K562 (cell line): ENCODE measurements around the gene MSANTD1.

Experiments
- ARID2 ChIP-seq: fragments of 450-650 bp; IDR thresholded peaks from 2 replicates; pipeline ENCODE4 v1.6.1; 2017; ENCODE audit warnings: antibody characterized with exemption, mild to moderate bottlenecking
- CEBPB ChIP-seq: fragments of 450-650 bp; IDR thresholded peaks from 2 replicates; pipeline ENCODE4 v1.6.1; 2016; ENCODE audit warnings: missing genetic modification characterization, missing compliant biosample characterization
- FOXP1 ChIP-seq: sonication (generic); formaldehyde crosslinking; IDR thresholded peaks from 2 replicates; pipeline ENCODE4 v1.8.0; 2022; ENCODE audit warnings: mild to moderate bottlenecking, missing genetic modification reagents
- HDGF ChIP-seq: fragments of 450-650 bp; IDR thresholded peaks from 2 replicates; pipeline ENCODE4 v1.6.1; 2016
- HEY1 ChIP-seq: fragments of 250-450 bp; sonication (Bioruptor Pico); IDR thresholded peaks from 2 replicates; pipeline ENCODE4 v1.5.0; 2020; ENCODE audit warnings: mild to moderate bottlenecking, moderate library complexity, borderline replicate concordance
- MBD2 ChIP-seq: sonication (generic); IDR thresholded peaks from 2 replicates; pipeline ENCODE4 v1.6.1; 2016; ENCODE audit warnings: low read depth, borderline replicate concordance
- MYNN ChIP-seq, 2 experiments: sonication (generic); formaldehyde crosslinking in 1 of 2; IDR thresholded peaks; 2 replicates each; pipeline versions ENCODE4 v1.5.0 to v1.6.1; 2016 to 2020; ENCODE audit warnings: antibody characterized with exemption in 1 of 2, missing genetic modification reagents in 1 of 2
- SIN3B ChIP-seq: fragments of 450-650 bp; IDR thresholded peaks from 2 replicates; pipeline ENCODE4 v1.6.1; 2017; ENCODE audit warnings: low read depth, mild to moderate bottlenecking, moderate library complexity
- TAF7 ChIP-seq: fragments of 450-650 bp; IDR thresholded peaks from 2 replicates; pipeline ENCODE4 v1.6.1; 2016; ENCODE audit warnings: missing genetic modification characterization, missing compliant biosample characterization
- TF ChIP-seq, protein P1 (sequence below), 3 experiments: IDR thresholded peaks in 2 of 3; conservative IDR thresholded peaks in 1 of 3; 2 replicates each; pipeline ENCODE4 v1.5.1; 2011 to 2012; ENCODE audit warnings: low read length in 3 of 3, mild to moderate bottlenecking in 3 of 3, control low read depth in 2 of 3, improper control_type of control experiment in 1 of 3, inconsistent platforms in 1 of 3, low read depth in 1 of 3, mixed read lengths in 1 of 3, moderate library complexity in 1 of 3; ENCODE audit not compliant: insufficient read depth in 2 of 3
- TF ChIP-seq, protein P2 (sequence below): fragments of 250-450 bp; sonication (Bioruptor Pico); IDR thresholded peaks from 2 replicates; pipeline ENCODE4 v1.5.0; 2020; ENCODE audit warnings: mild to moderate bottlenecking, borderline replicate concordance
- TF ChIP-seq, protein P3 (sequence below): sonication (generic); formaldehyde crosslinking; IDR thresholded peaks from 2 replicates; pipeline ENCODE4 v1.9.0; 2022; ENCODE audit warnings: mild to moderate bottlenecking, missing genetic modification reagents
- TF ChIP-seq, protein P4 (sequence below): fragments of 250-450 bp; sonication (Bioruptor Pico); IDR thresholded peaks from 2 replicates; pipeline ENCODE4 v1.8.0; 2022; ENCODE audit warnings: moderate library complexity, mild to moderate bottlenecking, inconsistent platforms

DNA sequence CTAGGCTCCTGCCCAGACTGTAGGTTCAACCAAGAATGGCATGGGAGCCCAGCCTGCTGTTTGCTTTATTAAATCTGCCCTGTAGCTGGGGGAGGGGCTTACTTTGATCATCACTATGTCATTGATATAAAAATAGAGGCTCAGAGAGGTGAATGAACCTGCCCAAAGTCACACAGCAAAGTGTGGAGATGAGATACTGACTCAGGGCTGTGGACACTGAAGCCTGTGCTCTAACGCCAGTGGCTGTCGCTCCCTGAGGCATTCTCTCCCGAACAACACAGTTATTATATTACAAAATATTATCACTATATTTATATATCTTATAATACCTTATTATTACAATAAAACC is 3.5 kb downstream of the MSANTD1 start:
- no peak for TF ChIP-seq TAF7 (tag)
- TF ChIP-seq, protein P1, sequence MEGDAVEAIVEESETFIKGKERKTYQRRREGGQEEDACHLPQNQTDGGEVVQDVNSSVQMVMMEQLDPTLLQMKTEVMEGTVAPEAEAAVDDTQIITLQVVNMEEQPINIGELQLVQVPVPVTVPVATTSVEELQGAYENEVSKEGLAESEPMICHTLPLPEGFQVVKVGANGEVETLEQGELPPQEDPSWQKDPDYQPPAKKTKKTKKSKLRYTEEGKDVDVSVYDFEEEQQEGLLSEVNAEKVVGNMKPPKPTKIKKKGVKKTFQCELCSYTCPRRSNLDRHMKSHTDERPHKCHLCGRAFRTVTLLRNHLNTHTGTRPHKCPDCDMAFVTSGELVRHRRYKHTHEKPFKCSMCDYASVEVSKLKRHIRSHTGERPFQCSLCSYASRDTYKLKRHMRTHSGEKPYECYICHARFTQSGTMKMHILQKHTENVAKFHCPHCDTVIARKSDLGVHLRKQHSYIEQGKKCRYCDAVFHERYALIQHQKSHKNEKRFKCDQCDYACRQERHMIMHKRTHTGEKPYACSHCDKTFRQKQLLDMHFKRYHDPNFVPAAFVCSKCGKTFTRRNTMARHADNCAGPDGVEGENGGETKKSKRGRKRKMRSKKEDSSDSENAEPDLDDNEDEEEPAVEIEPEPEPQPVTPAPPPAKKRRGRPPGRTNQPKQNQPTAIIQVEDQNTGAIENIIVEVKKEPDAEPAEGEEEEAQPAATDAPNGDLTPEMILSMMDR (IDR thresholded peaks at IDR 0.05 in 2 of 3, conservative IDR thresholded peaks at IDR 0.05 in 1 of 3; ENCODE audit: insufficient read depth in 2 of 3, low read depth in 1 of 3, low read length in 3 of 3), result no peak
- no peak for TF ChIP-seq ARID2
- TF ChIP-seq, protein P2, sequence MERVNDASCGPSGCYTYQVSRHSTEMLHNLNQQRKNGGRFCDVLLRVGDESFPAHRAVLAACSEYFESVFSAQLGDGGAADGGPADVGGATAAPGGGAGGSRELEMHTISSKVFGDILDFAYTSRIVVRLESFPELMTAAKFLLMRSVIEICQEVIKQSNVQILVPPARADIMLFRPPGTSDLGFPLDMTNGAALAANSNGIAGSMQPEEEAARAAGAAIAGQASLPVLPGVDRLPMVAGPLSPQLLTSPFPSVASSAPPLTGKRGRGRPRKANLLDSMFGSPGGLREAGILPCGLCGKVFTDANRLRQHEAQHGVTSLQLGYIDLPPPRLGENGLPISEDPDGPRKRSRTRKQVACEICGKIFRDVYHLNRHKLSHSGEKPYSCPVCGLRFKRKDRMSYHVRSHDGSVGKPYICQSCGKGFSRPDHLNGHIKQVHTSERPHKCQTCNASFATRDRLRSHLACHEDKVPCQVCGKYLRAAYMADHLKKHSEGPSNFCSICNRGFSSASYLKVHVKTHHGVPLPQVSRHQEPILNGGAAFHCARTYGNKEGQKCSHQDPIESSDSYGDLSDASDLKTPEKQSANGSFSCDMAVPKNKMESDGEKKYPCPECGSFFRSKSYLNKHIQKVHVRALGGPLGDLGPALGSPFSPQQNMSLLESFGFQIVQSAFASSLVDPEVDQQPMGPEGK, result no peak
- TF ChIP-seq FOXP1, result no peak
- no peak for TF ChIP-seq MBD2
- no peak for TF ChIP-seq MYNN (IDR thresholded peaks at IDR 0.05)
- no peak for TF ChIP-seq MYNN (CRISPR knock-in tag; IDR thresholded peaks at IDR 0.05)
- no peak for TF ChIP-seq CEBPB (tag)
- no peak for TF ChIP-seq SIN3B
- TF ChIP-seq HEY1 (CRISPR knock-in tag), result no peak
- TF ChIP-seq, protein P3, sequence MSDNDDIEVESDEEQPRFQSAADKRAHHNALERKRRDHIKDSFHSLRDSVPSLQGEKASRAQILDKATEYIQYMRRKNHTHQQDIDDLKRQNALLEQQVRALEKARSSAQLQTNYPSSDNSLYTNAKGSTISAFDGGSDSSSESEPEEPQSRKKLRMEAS (CRISPR knock-in tag), result no peak
- no peak for TF ChIP-seq HDGF
- TF ChIP-seq, protein P4, sequence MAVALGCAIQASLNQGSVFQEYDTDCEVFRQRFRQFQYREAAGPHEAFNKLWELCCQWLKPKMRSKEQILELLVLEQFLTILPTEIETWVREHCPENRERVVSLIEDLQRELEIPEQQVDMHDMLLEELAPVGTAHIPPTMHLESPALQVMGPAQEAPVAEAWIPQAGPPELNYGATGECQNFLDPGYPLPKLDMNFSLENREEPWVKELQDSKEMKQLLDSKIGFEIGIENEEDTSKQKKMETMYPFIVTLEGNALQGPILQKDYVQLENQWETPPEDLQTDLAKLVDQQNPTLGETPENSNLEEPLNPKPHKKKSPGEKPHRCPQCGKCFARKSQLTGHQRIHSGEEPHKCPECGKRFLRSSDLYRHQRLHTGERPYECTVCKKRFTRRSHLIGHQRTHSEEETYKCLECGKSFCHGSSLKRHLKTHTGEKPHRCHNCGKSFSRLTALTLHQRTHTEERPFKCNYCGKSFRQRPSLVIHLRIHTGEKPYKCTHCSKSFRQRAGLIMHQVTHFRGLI (CRISPR knock-in tag), result no peak
